GM12875 (cell line): ENCODE data around the gene RNF169.
"Not testable (repeated sequence)": the region's sequence is repeated elsewhere in the genome, so short reads cannot be mapped to it uniquely, and the experiment has no call there.

Source experiments
- H3K4me3 ChIP-seq: one replicate; pipeline ENCODE4 v1.5.1; 2011; ENCODE audit warnings: low read depth, low read length, control low read depth
- TF ChIP-seq, protein P1 (sequence below): IDR thresholded peaks from 2 replicates; pipeline ENCODE4 v1.5.1; 2011; ENCODE audit warnings: low read depth, mild to moderate bottlenecking, control low read depth, inconsistent platforms, low read length, moderate library complexity, borderline replicate concordance; ENCODE audit not compliant: insufficient read depth

RNF169 gene

DNA sequence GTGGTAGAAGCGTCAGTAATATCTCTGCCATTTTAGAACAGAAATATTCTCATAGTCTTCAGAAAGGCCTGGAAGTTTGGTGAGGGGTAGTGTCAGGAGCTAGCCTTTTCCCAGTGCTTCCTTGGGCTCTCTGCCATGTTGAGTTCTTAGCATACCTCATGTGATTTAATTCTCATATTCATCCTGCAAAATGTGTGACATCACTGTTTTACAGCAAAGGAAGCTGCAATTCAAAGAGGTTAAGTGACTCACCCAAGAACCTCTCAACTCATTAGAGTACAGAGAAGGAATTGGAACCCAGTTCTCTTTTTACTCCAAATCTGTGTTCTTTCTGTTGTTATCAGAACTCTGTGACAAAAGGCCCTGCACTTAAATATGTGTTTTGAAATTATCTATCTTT is 72.1 kb downstream of the RNF169 start:
- H3K4me3 ChIP-seq = no peak overlapping the region
- TF ChIP-seq, protein P1, sequence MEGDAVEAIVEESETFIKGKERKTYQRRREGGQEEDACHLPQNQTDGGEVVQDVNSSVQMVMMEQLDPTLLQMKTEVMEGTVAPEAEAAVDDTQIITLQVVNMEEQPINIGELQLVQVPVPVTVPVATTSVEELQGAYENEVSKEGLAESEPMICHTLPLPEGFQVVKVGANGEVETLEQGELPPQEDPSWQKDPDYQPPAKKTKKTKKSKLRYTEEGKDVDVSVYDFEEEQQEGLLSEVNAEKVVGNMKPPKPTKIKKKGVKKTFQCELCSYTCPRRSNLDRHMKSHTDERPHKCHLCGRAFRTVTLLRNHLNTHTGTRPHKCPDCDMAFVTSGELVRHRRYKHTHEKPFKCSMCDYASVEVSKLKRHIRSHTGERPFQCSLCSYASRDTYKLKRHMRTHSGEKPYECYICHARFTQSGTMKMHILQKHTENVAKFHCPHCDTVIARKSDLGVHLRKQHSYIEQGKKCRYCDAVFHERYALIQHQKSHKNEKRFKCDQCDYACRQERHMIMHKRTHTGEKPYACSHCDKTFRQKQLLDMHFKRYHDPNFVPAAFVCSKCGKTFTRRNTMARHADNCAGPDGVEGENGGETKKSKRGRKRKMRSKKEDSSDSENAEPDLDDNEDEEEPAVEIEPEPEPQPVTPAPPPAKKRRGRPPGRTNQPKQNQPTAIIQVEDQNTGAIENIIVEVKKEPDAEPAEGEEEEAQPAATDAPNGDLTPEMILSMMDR = no peak

- no peak overlapping the region for H3K4me3 ChIP-seq
- TF ChIP-seq, protein P1 = no peak
Observed at GRCh38 chr11:74822170-74822569, 73.5 kb downstream of the RNF169 start.

GRCh38 chr11:74824285-74824982 is 75.8 kb downstream of the RNF169 start:
- no peak overlapping the region for H3K4me3 ChIP-seq
- TF ChIP-seq, protein P1 = no peak

DNA sequence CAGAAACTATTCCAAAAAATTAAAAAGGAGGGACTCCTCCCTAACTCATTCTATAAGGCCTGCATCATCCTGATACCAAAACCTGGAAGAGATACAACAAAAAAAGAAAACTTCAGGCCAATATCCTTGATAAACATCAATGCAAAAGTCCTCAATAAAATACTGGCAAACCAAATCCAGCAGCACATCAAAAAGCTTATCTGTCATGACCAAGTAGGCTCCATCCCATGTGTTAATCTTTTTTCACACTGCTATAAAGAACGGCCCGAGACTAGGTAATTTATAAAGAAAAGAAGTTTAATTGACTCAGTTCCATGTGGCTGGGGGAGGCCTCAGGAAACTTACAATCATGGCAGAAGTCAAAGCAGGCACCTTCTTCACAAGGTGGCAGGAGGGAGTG is 76.9 kb downstream of the RNF169 start:
- not testable (repeated sequence) for H3K4me3 ChIP-seq

DNA sequence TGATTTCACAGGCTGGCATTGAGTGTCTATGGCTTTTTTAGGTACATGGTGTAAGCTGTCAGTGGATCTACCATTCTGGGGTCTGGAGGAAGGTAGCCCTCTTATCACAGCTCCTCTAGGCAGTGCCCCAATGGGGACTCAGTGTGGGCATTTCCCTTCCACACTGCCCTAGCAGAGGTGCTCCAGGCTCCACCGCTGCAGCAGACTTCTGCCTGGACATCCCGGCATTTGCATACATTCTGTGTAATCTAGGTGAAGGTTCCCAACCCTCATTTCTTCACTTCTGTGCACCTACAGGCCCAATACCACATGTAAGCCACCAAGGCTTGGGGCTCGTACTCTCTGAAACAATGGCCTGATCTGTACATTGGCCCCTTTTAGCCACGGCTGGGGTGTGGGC is 78.3 kb downstream of the RNF169 start:
- TF ChIP-seq, protein P1 = no peak

DNA sequence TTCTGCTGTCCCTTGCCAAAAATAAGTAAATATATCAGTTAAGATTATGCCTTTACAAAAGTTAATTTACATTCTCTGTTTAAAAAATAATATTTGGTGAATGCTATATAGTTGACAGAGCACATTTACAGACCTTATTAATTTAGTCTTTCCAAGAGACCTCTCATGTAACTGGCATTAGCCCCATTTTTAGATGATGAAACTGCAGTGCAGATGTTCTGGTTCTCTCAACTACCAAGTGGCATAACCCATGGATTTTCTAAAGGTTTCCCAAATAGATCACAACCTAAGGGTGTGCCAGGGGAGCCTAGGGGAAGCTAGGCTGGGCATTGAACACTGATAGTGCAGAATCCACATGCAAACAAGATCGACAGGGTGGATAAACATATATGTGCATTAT is 88.5 kb downstream of the RNF169 start:
- no peak overlapping the region for H3K4me3 ChIP-seq
- TF ChIP-seq, protein P1 = no peak

More for the DNA sequence above, 78.3 kb downstream of the RNF169 start:
- no peak overlapping the region for H3K4me3 ChIP-seq

DNA sequence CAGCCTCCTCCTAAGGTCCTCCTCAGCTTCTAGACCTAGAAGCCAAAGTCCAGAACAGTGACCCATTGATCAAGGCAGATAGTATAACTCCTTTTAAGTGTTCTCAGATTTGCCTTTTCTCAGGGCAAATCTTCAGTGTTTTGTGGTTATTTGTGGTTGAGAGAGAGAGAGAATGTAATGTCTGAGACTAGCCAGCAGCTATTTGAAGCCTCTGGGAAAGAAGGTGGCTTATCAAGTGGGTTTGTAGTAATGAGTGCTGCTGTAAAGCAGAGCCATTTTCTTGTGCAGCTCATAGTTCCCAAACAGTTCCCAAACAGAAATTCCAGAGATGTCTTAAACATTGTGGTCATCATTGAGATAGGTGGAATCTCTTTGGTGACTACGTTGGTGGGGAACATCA is 89.5 kb downstream of the RNF169 start:
- TF ChIP-seq, protein P1 = no peak
- no peak overlapping the region for H3K4me3 ChIP-seq
